ENCODE data around the gene NRN1L. TPM values are rescaled to one million over a fixed set of nuclear protein-coding genes. Genes with fewer than 3 reads are reported as not detected.

NRN1L gene
- total RNA-seq, 1 donor from 2014 or later = 1.0 TPM

DNA sequence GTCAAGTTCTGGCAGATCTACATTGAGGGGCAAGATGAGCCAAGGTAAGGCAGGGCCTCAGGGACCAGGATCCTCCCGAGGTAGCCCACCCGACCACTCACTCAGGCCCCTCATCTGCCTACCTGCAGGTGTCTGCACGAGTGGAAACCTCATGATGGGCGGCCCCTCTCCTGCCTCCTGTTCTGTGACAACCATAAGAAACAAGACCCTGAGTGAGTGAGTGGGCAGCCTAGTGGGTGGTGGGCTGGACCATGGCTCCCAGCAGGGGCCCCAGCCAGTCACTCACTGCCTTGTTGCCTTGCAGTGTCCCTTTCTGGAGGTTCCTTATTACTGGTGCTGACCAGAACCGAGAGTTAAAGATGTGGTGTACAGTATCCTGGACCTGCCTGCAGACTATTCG is 6.5 kb upstream of the NRN1L start:
- H3K9me3 Mint-ChIP-seq (ENCODE audit: unreplicated experiment) = peaks cover 10% of the 10 kb centered on the region
- H3K27ac Mint-ChIP-seq (ENCODE audit: unreplicated experiment) = no peak overlapping the region
- no peaks in the 10 kb centered on the region for H3K36me3 Mint-ChIP-seq (ENCODE audit: unreplicated experiment)
- H3K4me3 Mint-ChIP-seq (ENCODE audit: unreplicated experiment) = no peak overlapping the region
- H3K27me3 Mint-ChIP-seq (ENCODE audit: unreplicated experiment) = peaks cover 6% of the 10 kb centered on the region
- TF ChIP-seq, protein P1, sequence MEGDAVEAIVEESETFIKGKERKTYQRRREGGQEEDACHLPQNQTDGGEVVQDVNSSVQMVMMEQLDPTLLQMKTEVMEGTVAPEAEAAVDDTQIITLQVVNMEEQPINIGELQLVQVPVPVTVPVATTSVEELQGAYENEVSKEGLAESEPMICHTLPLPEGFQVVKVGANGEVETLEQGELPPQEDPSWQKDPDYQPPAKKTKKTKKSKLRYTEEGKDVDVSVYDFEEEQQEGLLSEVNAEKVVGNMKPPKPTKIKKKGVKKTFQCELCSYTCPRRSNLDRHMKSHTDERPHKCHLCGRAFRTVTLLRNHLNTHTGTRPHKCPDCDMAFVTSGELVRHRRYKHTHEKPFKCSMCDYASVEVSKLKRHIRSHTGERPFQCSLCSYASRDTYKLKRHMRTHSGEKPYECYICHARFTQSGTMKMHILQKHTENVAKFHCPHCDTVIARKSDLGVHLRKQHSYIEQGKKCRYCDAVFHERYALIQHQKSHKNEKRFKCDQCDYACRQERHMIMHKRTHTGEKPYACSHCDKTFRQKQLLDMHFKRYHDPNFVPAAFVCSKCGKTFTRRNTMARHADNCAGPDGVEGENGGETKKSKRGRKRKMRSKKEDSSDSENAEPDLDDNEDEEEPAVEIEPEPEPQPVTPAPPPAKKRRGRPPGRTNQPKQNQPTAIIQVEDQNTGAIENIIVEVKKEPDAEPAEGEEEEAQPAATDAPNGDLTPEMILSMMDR (IDR thresholded peaks at IDR 0.05; ENCODE audit: partially characterized antibody, unreplicated experiment) = no peak
- peaks cover 16% of the 10 kb centered on the region for H3K4me1 Mint-ChIP-seq (ENCODE audit: low read depth, unreplicated experiment)
- no peak for DNase-seq

DNA sequence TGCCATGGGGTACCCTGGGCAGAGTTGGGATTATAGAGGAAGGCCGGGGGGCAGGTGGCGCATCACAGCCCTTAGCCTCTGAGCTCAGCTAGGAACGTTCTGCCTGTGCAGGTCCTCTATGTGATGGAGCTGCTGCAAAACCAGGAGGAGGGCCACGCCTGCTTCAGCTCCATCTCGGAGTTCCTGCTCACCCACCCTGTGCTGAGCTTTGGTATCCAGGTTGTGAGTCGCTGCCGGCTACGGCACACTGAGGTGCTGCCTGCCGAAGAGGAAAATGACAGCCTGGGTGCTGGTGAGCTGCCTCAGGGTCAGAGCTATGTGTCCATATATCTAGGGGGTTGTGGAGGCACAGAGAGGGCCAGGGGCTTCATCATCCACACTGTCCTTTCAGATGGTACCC is 5.8 kb upstream of the NRN1L start:
- peaks cover 15% of the 10 kb centered on the region for H3K4me1 Mint-ChIP-seq (ENCODE audit: low read depth, unreplicated experiment)
- H3K36me3 Mint-ChIP-seq (ENCODE audit: unreplicated experiment) = no peaks in the 10 kb centered on the region
- no peak for DNase-seq
- no peak overlapping the region for H3K27ac Mint-ChIP-seq (ENCODE audit: unreplicated experiment)
- H3K9me3 Mint-ChIP-seq (ENCODE audit: unreplicated experiment) = peaks cover 12% of the 10 kb centered on the region
- no peak overlapping the region for H3K4me3 Mint-ChIP-seq (ENCODE audit: unreplicated experiment)
- H3K27me3 Mint-ChIP-seq (ENCODE audit: unreplicated experiment) = peaks cover 6% of the 10 kb centered on the region
- TF ChIP-seq, protein P1 (IDR thresholded peaks at IDR 0.05; ENCODE audit: partially characterized antibody, unreplicated experiment) = no peak

DNA sequence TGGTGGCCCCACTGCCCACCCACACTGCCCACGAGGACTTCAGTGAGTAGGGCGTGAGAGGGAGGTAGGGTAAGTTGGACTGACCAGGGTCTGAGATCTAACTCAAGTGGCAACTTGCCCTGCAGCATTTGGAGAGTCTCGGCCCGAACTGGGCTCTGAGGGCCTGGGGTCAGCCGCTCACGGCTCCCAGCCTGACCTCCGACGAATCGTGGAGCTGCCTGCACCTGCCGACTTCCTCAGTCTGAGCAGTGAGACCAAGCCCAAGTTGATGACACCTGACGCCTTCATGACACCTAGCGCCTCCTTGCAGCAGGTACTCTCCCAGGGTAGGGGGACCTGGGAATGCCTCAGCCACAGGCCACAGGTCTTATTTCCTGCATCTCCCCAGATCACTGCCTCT is 5.2 kb upstream of the NRN1L start:
- Mint-ChIP-seq H3K27ac (ENCODE audit: unreplicated experiment) (no peak overlapping the region), H3K27me3 (ENCODE audit: unreplicated experiment) (peaks cover 7% of the 10 kb centered on the region), H3K36me3 (ENCODE audit: unreplicated experiment) (no peaks in the 10 kb centered on the region), H3K9me3 (ENCODE audit: unreplicated experiment) (peaks cover 12% of the 10 kb centered on the region), H3K4me1 (ENCODE audit: low read depth, unreplicated experiment) (peaks cover 13% of the 10 kb centered on the region), H3K4me3 (ENCODE audit: unreplicated experiment) (no peak overlapping the region)
- no peak for DNase-seq
- TF ChIP-seq, protein P1 (IDR thresholded peaks at IDR 0.05; ENCODE audit: partially characterized antibody, unreplicated experiment) = no peak

DNA sequence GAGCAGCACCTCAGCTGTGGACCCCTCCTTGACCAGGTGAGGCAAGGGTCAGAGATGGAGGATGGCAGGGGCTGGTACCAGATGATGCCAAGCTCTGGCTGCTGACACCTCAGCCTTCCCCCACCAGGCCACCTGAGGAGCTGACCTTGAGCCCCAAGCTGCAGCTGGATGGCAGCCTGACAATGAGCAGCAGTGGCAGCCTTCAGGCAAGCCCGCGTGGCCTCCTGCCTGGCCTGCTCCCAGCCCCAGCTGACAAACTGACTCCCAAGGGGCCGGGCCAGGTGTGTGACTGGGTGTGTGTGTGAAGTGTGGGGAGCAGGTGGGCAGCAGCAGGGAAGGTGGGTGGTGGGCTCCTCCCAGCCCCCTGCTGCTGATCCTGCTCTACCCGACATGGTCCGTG is 4.7 kb upstream of the NRN1L start:
- Mint-ChIP-seq H3K9me3 (ENCODE audit: unreplicated experiment) (peaks cover 12% of the 10 kb centered on the region), H3K4me1 (ENCODE audit: low read depth, unreplicated experiment) (peaks cover 11% of the 10 kb centered on the region), H3K4me3 (ENCODE audit: unreplicated experiment) (no peak overlapping the region), H3K27me3 (ENCODE audit: unreplicated experiment) (peaks cover 8% of the 10 kb centered on the region), H3K36me3 (ENCODE audit: unreplicated experiment) (no peaks in the 10 kb centered on the region), H3K27ac (ENCODE audit: unreplicated experiment) (no peak overlapping the region)
- TF ChIP-seq, protein P1 (IDR thresholded peaks at IDR 0.05; ENCODE audit: partially characterized antibody, unreplicated experiment) = no peak
- DNase-seq = no peak

DNA sequence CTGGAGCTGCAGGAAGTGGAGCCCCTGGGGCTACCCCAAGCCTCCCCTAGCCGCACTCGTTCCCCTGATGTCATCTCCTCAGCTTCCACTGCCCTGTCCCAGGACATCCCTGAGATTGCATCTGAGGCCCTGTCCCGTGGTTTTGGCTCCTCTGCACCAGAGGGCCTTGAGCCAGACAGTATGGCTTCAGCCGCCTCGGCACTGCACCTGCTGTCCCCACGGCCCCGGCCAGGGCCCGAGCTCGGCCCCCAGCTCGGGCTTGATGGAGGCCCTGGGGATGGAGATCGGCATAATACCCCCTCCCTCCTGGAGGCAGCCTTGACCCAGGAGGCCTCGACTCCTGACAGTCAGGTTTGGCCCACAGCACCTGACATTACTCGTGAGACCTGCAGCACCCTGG is 4.1 kb upstream of the NRN1L start:
- Mint-ChIP-seq H3K4me1 (ENCODE audit: low read depth, unreplicated experiment) (peaks cover 7% of the 10 kb centered on the region), H3K27me3 (ENCODE audit: unreplicated experiment) (peaks cover 8% of the 10 kb centered on the region), H3K36me3 (ENCODE audit: unreplicated experiment) (no peaks in the 10 kb centered on the region), H3K4me3 (ENCODE audit: unreplicated experiment) (no peak overlapping the region), H3K27ac (ENCODE audit: unreplicated experiment) (no peak overlapping the region), H3K9me3 (ENCODE audit: unreplicated experiment) (peaks cover 8% of the 10 kb centered on the region)
- TF ChIP-seq, protein P1 (IDR thresholded peaks at IDR 0.05; ENCODE audit: partially characterized antibody, unreplicated experiment) = no peak
- DNase-seq = no peak
